Stimulated activated naive CD8-positive, alpha-beta T cell treated with anti-CD3 and anti-CD28 coated beads, Interleukin-15, Interleukin-2, amounts not matched to agents 100 U/mL and 50 U/mL, for 24 hours (primary cell): ENCODE data around the gene NREP.
A peak's percentile ranks its signal among the peaks of the same experiment; 100 is the strongest.

ENCODE experiments used
- ATAC-seq: fragments of 150-1000 bp; cut with Tn5 transposase; one replicate; pipeline ENCODE4 v1.10.0; 2021
- DNase-seq: peaks from one replicate; pipeline ENCODE4 v3.0.0; 2021

NREP gene, protein sequence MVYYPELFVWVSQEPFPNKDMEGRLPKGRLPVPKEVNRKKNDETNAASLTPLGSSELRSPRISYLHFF

DNA sequence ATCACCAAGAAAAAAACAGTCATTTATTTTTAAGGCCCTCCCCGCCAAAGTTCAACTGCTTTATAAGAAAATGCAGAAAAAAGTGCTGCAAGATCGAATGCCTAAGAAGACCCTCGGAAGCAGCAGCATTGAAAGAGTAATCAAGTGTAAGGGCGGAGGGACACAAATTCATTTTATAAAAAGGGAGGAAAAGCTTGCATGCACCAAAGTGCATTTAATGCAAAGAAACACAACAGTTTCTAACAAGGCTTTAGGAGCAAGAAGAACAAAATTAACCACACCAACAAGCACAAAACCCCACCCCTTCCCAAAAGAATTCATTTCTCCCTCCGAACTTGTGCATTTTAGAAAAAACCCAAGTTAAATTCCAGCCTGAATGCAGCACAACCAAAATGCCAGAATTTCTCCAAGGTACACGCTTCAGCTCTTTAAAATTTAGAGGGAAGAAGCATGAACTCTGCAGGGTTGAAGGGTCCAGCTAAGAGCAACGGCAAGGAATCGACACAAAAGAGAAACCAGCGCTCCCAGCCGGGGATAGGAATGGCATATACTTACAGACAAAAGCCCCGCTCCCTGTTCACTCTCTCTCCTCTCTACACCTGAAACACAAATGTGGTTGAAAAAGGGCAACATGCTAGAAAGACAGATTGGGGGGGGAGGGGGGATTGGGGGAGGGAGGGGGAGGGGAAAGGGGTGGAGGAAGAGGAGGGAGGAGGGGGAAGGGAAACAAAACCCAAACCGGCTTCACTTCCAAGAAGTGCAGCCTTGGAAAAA, at the start of gene NREP:
NREP (minus strand) TSS at position 614 of the 774 bp plus-strand sequence. CDS start 1,422 bp downstream, outside the sequence.
- DNase-seq = peak; percentile 39
- no peak for ATAC-seq

DNA sequence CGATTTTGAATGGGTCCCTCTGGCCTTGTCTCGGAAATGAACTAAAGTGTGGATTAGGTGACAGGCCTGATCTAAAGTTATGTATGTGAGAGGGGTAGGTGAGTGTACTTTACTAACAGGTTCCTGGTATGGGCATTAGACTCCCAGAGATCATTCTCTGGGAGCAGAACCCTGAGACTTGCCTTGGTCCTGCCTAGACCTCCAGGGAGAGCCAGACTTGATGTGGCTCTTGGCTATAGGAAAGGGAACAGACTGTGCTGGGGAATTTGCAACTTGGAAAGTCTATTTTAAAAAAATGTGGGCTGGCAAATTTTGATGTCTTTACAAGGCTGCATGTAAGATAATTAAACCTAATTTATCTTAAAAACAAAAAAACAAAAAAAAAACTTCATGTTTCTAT, 49.8 kb upstream of the NREP start:
- DNase-seq (no peak), ATAC-seq (no peak)

DNA sequence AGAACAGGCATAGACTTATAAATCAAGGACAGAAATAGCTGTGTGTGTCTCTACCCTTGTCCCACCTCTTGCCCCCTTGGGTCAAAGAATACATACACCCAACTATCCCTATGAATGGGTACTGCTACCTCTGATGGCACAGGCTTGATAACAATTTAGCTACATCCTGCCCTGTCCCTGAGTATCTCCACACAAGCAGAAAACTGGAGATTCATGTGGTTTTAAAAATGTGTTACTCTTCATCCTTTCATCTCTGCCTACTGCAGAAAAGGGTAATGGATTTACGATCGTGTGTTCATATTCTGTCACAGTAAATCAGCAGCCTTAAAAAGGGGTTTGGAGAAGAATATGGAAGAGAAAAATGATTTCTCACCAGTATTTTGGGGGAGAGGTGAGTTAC, 49.2 kb upstream of the NREP start:
- ATAC-seq (no peak), DNase-seq (no peak)

DNA sequence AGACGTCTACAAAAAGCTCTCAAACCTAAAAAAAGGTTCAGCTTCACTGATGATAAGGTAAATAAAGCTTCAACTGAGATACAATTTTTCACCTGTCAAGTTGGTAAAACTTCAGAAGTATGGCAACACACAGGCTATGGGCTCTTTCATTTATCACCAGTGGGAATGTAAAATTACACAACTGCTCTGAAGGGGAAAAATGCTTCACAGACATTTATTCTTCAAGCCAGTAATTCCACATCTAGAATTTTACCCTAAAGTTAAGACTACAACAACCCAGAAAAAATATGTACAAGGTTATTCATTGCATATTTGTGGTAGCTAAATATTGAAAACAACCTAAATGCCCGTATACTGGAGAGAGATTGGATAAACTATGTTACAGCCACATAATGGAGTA, 48.1 kb upstream of the NREP start:
- no peak for DNase-seq
- no peak for ATAC-seq

DNA sequence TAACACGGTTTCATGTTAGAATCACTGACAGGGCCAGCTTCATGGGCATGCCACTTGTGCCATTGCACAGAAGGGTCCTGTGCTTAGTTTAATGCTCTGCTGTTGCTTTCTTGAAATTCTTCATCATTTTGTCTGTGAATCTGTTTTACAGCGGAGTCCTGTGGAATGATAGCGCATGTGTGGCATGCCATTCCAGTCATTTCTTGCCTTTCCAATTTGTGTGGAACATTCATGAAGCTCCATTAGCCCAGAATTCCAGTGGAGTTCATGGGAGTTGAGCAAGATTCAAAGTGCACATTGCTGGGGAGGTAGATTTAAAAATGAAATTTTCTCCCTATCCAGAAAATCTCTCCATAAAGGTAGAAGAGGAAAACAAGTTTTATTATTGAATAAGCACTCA, 43.4 kb upstream of the NREP start:
- DNase-seq (no peak), ATAC-seq (no peak)

DNA sequence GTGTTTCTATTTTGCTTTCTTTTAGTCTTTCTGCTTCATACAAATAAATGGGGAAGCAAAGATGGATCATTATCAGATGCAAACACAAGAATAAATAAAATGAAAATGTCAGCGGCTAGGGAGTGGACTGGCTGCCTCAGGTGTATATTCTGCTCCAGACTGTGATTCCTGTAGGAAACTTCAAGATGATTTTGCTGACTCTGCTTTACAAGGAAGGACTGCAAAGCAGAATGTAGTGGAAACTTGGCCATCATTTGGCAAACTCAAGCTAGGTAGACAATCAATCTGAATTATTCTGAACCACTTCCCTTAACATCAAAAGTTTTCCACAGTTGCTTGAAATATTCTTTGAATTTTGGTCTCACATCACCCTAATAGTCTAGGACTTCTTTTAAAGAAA, 38.1 kb upstream of the NREP start:
- no peak for ATAC-seq
- DNase-seq = no peak

DNA sequence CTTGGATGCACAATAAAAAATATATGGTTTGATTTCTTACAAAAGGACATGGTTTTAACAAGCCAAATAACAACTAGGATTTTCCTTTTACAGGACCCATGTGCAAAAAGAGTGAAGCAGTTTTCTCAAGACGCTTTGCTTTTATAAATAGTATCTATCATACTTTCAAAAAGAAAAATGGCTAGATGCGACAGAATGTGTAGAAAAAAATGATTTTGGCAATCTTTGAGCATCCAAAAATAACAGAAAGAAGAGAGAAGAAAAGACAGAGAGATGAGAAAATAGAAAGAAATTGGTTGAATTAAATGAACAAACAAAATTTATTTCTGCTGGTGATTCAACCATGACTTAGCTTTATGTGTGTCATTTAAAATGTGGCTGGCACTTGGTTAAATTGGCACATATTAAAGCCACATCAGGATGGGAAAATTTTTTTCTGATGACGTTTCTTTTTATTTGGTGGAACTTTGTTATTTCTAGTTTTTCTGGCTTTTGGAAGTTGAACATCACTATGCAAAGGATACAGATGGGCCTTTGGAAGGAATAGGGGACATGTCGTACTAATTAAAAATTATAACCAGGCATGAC, 35.6 kb upstream of the NREP start:
- DNase-seq = no peak
- ATAC-seq = no peak

DNA sequence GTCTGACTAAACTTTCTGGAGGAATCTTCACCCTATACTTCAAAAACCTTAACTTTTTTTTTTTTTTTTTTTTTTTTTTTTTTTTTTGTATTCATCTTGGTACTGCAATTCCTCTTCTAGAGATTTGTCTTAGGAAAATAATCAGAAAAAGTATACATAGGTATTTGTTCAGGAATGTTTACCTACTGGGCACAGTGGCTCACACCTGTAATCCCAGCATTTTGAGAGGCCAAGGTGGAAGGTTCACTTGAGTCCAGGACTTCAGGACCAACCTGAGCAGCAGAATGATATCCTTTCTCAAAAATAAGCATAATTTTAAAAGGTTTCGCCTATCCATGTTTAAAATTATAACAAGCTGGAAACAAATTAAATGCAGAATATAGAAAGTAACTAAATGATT, 33.3 kb upstream of the NREP start:
- ATAC-seq (no peak), DNase-seq (no peak)

DNA sequence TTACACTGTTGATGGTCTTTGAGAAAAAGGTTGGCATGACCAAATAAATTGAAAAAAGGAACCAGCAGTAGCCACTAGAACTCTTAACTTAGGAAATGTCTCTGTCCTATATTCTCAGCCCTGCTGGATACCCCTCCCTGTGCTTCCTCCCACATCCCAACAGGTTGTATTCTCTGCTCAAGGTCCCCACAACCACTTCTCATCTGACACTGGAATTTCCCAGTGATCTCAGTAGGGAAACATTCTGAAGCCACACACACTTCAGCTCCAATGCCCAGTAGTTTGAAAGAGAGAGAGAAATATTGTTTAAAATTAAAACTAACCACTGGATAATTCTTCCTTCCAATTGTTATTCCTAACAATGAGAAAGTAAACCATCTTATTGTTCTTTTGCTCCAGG, 30.0 kb upstream of the NREP start:
- no peak for ATAC-seq
- no peak for DNase-seq

DNA sequence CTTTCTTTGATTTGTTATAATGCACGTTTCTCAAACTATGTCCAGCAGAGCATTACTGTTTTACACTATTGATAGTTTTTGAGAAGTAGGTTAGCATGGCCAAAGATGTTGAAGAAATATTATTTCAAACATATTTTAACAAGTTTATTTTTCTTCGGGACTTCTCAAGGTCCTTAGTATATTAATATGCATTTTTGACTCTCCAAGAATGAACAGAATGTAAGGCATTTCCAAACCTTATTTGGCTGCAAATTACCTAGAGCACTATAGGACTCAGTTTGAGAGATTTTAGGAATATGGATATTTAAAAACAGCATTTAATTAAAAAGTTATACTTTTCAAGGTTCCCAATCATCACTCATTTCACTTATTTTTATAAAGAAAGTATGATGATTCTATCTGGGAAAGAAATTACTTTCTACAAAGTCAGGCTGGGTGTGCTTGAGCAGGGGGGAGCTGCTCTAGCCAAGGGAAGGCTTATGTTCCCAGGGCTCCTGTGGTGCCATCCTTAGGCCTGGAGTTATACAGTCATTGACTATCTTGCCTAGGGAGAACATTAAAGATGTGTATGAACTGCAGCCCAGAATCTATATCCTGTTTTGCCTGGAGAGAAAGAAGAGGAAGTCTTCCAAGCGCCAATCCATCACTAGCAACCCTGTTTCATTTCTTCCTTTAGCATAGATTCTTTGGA, 27.6 kb upstream of the NREP start:
- ATAC-seq = no peak

DNA sequence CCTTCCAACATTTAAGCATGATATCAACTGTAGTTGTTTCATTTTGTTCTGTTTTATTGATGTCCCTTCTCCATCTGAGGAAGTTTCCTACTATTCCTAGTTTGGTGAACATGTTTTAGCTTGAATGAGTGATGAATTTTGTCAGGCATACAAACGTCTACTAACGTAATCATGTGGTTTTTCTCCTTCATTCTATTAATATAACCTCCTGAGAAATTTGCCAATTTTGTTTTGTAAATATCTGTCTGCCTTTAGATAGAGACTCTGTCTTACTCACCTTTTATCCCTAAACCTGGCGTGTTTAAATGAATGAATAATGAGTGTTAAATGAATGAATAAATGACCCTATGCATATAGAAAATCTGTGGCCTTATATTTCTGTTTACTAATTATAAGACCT, 26.5 kb upstream of the NREP start:
- ATAC-seq = no peak
- no peak for DNase-seq

More for the DNA sequence above, 27.6 kb upstream of the NREP start:
- DNase-seq = no peak

DNA sequence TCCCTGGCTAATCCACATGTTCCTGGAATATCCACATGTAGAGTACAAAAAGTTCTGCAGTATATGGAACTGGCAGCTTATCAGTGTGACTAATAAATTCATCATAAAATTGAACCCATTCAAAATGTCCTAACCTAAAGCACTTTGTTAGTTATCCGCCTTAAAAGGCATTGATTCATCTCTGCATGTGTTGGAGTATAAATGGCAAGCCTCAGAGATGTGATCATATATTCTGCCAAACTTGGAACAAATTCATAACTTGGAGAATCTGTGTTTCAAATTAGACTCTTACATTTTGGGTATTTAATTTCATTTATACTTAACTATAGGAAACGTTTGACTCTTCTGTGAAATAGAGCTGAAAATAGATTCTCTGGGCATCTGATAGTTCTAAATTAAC, 25.2 kb upstream of the NREP start:
- DNase-seq (no peak), ATAC-seq (no peak)

DNA sequence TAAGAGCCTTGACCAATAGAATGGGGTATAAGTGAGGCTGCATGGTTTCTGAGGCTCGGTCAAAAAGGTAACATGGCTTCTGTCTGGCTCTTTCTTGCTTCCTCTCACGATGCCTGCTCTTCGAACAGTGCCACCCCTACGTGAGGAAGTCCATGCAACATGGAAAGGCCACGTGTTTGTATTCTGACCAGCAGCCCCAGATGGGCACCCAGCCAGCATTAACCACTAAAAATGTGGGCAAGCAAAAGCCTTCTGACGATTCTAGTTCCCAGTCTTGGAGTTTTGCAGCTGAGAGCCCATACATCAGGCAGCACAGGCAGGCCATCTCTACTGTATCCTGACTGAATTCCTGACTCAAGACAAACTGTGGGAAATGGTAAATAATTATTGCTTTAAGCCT, 24.2 kb upstream of the NREP start:
- ATAC-seq = no peak
- DNase-seq = no peak

DNA sequence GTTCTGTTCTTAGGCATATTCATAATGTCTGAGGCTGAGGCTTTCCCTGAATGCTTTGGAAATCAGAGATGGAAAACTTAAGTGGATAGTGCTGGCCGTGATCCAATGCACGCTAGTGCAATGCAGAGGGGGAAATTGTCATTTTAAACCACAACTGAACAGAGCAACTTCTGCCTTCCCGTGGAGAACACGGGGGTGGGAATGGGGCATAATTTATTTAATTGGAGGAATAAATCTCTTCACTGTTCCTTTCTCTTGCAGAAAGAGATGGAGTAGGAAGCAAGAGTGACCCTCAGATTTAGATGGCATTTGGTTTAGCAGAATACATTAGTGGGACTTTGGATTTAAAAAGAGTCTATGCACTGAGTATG, 22.9 kb upstream of the NREP start:
- ATAC-seq = no peak

DNA sequence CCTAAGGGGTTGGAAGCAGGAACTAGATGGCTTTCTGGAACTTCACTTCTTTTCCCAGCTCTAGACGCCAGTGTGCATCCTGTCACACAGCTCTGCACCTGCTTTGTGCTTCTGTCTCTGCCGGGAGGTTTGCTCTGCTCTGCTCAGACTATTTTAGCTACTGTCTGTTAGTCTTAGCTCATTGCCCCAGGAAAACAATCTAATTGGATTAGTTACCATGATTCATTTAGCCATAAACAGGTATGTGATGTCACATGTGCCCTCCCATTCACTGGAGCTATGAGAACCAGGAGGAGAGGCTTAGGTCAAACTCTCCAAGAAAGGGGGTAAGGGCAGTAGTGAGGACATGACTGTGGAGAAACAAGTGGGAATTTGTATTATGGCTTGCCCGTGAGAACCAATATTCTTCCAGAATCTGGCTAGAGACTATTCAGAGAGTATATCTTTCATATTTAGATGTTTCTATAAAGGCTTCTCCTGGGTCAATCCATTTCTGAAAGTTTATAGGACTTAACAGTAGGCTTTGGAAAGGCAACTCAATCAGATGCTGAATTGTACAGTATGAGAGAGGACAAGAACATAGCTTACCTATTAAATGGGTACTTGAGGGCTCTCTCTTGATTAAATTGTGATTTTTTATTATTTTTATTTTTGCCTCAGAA, 22.4 kb upstream of the NREP start:
- no peak for DNase-seq
- no peak for ATAC-seq

More for the DNA sequence above, 22.9 kb upstream of the NREP start:
- no peak for DNase-seq

DNA sequence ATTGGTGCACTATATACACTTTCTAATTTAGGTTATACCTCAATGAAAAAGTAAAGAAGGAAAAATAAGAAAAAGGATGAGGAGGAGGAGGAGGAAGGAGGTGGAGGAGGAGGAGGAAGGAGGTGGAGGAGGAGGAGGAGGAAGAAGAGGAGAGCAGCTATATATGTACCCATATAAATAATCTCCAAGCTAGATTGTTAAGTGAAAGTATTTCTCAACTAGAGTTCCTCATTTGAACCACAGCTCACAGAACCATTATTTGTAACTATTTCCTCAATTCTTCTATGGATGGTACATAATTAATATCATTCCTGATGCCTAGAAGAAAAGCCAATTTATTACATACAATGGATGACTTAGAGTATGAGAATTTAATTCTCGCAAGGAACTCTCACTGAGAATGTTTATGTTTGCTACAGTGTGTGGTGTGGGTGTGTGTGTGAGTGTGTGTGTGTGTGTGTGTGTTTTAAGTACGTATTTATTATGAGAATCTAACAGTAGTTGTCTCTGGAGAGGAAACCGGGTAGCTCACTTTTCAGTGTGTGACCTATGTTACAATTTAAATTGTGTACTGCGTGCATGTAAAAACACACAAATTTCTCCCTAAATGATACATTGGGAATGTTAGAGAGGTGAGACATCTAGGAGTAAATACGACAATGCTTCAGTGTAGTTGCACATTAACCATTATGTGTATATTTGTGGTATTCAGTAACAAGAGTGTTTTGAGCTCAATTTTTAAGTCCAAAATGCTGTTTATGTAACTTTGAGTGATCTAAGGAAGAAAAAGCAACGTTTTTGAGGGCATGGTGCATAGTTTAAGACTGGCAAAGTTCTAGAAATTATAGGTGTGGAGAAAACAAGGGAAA, 20.2 kb upstream of the NREP start:
- ATAC-seq = no peak
- DNase-seq = no peak

DNA sequence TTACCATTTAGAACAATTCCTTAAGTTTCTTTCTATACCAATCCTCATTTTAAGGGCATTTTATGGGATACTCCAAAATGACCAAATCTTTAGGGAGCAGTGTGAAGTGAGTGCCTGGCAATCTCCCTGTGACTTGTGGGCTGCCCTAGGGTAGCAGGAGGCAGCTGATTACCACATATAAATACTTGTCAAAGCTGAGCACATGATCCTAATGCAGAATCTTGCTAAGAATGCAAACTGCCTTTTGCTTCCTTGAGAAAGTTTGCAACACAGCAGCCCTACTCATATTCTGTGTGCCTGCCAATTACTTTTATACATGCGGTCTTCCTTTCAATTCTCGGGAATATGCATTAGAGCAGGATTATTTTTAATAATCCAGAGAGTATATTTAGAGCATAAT, 18.2 kb upstream of the NREP start:
- no peak for DNase-seq
- no peak for ATAC-seq

DNA sequence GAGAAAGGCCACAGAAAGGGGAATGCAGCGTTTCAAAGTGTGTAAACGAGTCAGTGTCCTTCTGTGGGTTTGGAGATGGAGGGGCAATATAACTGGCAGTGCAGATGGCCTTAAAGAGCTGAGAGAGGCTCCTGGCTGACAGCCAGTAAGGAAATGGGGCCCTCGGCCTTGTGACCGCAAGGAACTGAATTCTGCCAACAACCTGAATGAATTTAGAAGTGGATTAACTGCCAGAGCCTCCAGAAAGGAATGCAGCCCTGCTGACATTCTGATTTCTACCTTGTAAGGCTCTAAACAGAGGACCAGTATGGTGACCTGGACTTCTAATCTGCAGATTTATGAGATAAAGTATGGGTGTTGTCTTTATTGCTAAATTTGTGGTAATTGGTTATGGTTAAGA, 17.5 kb upstream of the NREP start:
- ATAC-seq (no peak), DNase-seq (no peak)

DNA sequence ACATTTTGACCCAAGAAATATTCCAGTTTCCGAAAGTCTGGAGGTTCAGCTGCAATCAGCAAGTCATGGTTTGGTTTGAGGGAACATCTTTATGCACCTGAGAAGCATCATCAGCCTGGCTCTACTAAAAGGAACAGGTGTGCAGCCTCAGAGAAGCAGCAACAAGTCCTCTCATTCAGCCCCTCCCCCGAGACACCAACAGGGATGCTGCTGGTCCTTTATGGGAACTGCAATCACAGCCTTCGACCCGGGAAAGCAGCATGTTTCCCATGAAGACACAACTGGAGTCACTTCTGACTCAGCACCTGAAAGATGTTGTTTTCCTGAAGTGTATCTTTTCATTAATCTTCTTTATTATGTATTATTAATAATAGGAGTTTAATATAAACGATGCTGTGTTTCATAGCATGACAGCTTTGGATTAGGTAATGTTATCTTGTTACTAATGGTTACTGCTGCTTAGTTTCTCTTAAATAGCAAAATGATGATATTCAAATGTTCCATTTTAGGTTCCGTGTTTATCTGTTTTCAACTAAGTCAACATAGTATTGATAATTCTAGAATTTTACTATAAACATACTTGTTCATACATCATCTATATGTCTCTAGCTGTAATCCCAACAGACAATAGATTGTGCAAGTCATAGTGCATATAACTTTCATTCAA, 15.6 kb upstream of the NREP start:
- ATAC-seq = no peak
- no peak for DNase-seq

DNA sequence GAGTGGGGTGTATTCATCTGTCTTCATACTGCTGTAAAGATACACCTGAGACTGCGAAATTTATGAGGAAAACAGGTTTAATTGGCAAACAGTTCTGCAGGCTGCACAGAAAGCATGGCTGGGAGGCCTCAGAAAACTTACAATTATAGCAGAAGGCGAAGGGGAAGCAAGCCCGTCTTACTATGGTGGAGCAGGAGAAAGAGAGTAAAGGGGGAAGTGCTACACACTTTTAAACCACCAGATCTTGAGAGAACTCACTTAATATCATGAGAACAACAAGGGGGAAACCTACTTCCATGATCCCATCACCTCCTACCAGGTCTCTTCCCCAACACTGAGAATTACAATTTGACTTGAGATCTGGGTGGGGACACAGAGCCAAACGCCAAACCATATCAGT, 12.5 kb upstream of the NREP start:
- DNase-seq (no peak), ATAC-seq (no peak)
